Gastroesophageal sphincter (tissue), 4 donors: ENCODE results near the gene ARFGEF3. TPM values are rescaled to one million over a fixed set of nuclear protein-coding genes. Genes with fewer than 3 reads are reported as not detected.

Experiments
- ATAC-seq: fragments of 150-250 bp; one replicate; pipeline ENCODE4 v1.9.1; 2016; ENCODE audit warnings: mild to moderate bottlenecking, moderate library complexity
- H3K27ac ChIP-seq, 4 donors: fragments of 200-600 bp; sonication (generic) in 3 of 4; 1 replicate in 3 of 4; 2 replicates in 1 of 4; pipeline ENCODE4 v1.5.1; 2016 to 2019
- H3K27me3 ChIP-seq: fragments of 200-600 bp; sonication (generic); one replicate; pipeline ENCODE4 v1.5.1; 2019
- H3K36me3 ChIP-seq, 2 donors: fragments of 200-600 bp; sonication (generic); one replicate each; pipeline ENCODE4 v1.5.1; 2019; ENCODE audit warnings: control low read depth in 1 of 2
- H3K4me1 ChIP-seq, 3 donors: fragments of 200-600 bp; sonication (generic); 1 replicate in 2 of 3; 2 replicates in 1 of 3; pipeline ENCODE4 v1.5.1; 2016 to 2019; ENCODE audit warnings: control low read depth in 2 of 3
- H3K4me3 ChIP-seq, 2 donors: fragments of 200-600 bp; sonication (generic); one replicate each; pipeline ENCODE4 v1.5.1; 2019; ENCODE audit warnings: mild to moderate bottlenecking in 1 of 2, moderate library complexity in 1 of 2
- H3K9me3 ChIP-seq, 3 donors: fragments of 200-600 bp; sonication (generic); one replicate each; pipeline ENCODE4 v1.5.1; 2017 to 2019; ENCODE audit warnings: control low read depth in 2 of 3
- EP300 ChIP-seq: sonication (generic); formaldehyde crosslinking; IDR thresholded peaks from one replicate; pipeline ENCODE4 v1.6.1; 2017; ENCODE audit warnings: antibody characterized with exemption, mild to moderate bottlenecking
- POLR2A ChIP-seq, 2 donors: fragments of 450-650 bp; IDR thresholded peaks; one replicate each; pipeline ENCODE4 v1.6.1; 2017; ENCODE audit warnings: antibody characterized with exemption in 2 of 2, mild to moderate bottlenecking in 2 of 2, moderate library complexity in 1 of 2
- POLR2AphosphoS5 ChIP-seq: sonication (generic); formaldehyde crosslinking; IDR thresholded peaks from one replicate; pipeline ENCODE4 v1.6.1; 2017; ENCODE audit warnings: antibody characterized with exemption
- WGBS, 2 donors: methylation state at CpG; one replicate each; pipeline ENCODE4 v1.1.5; 2018; ENCODE audit warnings: low coverage in 1 of 2; 5-methylcytosine and 5-hydroxymethylcytosine counted together
- total RNA-seq, 4 donors: library from RNA; depleted of rRNA; stranded (reverse); fragments of >200 nt; gene quantifications; one replicate each; pipeline ENCODE4 v1.1.0, GENCODE V29; 2016
- TF ChIP-seq, protein P1 (sequence below), 4 experiments: fragments of 200-600 bp in 2 of 4; fragments of 450-650 bp in 2 of 4; sonication (generic) in 1 of 4; IDR thresholded peaks; one replicate each; pipeline ENCODE4 v1.5.1; 2017 to 2019; ENCODE audit warnings: antibody characterized with exemption in 4 of 4, mild to moderate bottlenecking in 2 of 4, moderate library complexity in 2 of 4

Gene ARFGEF3
- total RNA-seq, 4 donors from 2014 or later: 0.47 to 4.2 (median 1.8) TPM

DNA sequence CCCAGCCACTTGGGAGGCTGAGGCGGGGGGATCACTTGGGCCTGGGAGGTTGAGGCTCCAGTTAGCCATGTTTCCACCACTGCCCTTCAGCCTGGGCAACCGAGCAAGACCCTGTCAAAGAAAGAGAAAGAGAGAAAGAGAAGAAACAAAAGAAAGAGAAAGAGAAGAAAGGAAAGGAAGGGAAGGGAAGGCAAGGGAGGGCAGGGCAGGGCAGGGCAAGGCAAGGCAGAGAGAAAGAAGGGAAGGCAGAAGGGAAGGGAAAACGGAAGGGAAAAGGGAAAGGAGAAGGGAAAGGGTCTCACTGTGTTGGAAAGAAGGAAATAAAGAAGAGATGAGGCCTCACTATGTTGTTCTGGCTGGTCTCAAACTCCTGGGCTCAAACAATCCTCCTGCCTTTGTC is 104.4 kb downstream of the ARFGEF3 start:
- TF ChIP-seq POLR2AphosphoS5 (no peak), POLR2A (IDR thresholded peaks at IDR 0.05) (no peak), EP300 (no peak)
- TF ChIP-seq, protein P1, sequence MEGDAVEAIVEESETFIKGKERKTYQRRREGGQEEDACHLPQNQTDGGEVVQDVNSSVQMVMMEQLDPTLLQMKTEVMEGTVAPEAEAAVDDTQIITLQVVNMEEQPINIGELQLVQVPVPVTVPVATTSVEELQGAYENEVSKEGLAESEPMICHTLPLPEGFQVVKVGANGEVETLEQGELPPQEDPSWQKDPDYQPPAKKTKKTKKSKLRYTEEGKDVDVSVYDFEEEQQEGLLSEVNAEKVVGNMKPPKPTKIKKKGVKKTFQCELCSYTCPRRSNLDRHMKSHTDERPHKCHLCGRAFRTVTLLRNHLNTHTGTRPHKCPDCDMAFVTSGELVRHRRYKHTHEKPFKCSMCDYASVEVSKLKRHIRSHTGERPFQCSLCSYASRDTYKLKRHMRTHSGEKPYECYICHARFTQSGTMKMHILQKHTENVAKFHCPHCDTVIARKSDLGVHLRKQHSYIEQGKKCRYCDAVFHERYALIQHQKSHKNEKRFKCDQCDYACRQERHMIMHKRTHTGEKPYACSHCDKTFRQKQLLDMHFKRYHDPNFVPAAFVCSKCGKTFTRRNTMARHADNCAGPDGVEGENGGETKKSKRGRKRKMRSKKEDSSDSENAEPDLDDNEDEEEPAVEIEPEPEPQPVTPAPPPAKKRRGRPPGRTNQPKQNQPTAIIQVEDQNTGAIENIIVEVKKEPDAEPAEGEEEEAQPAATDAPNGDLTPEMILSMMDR (IDR thresholded peaks at IDR 0.05): no peak
- no peak overlapping the region for H3K27ac ChIP-seq
- no peak for ATAC-seq
- H3K4me3 ChIP-seq: no peak overlapping the region
- WGBS, 2 donors: 88 to 89% methylated on average over 1 to 3 of the region's 3 CpGs
- H3K9me3 ChIP-seq: no peaks in the 10 kb centered on the region
- H3K36me3 ChIP-seq: no peaks in the 10 kb centered on the region
- H3K27me3 ChIP-seq: no peaks in the 10 kb centered on the region
- H3K4me1 ChIP-seq: no peaks in the 10 kb centered on the region

DNA sequence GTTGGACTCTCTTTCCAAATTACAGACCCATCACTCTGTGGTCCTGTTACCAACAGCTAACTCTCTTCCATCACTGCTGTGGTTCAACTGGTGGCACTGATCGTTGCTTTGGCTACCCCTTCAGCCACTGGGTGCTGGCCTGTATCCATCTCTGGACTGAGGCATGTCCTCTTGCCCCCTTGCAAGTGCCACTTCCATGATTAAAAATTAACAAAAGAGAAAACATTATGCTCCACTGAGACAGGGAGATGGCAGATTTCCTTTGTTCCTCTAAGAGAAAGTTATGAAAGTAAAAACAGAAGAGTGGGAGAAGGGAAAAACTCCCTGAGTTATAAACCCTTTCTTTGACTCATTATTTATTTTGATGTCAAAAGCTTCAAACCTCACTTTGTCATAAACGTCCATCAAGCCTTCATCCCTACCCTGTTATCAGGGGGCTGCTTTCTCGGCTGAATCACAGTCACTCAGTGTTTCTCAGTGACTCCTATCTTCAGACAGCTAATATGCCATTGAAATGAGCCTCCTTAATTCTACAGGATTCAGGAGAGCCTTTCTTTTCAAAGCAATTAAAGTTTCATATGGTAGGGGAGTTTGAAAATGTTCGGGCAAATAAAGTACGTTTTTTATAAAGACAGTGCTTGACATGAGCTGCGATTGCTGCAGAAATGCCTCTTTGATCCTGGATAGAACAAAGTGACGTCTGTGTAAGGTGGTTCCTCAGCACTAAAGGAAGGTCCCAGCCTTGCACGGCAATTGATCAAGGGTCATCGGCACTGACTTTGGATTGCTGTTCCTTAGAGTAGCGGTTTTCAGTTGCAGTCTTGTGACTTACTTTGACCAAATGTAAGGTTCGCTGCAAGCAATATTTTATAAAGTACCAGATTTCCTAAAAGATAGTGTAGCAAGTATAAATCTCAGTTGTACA is 106.5 kb downstream of the ARFGEF3 start:
- Histone ChIP-seq H3K9me3 (no peaks in the 10 kb centered on the region), H3K27me3 (no peaks in the 10 kb centered on the region), H3K27ac (no peak overlapping the region), H3K36me3 (no peaks in the 10 kb centered on the region), H3K4me3 (no peak overlapping the region), H3K4me1 (no peaks in the 10 kb centered on the region)
- no peak for ATAC-seq
- WGBS, 2 donors: 74 to 76% methylated on average over 9 to 11 of the region's 11 CpGs
- no peak for TF ChIP-seq POLR2AphosphoS5

DNA sequence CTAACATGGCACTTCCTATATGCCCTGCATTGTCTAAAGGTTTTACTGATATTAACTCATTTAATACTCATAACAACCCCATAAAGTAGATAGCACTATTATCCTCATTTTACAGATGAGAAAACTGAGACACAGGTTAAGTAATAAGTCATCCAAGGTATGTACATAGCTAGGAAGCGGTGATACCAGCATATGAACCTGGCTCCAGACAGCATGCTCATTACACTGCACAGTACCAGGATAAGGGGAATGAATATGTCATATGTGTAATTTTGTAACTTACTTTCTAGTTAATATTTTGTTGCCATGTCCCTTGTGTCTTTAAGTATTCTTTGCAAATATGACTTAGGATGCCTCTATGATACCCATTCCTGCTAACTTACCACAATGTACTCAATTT is 109.7 kb downstream of the ARFGEF3 start:
- WGBS, 2 donors: 100% methylated on average over 1 of the region's 1 CpG
- no peak for ATAC-seq
- Histone ChIP-seq H3K4me3 (no peak overlapping the region), H3K9me3 (no peaks in the 10 kb centered on the region), H3K27me3 (no peaks in the 10 kb centered on the region), H3K27ac (no peak overlapping the region), H3K4me1 (no peaks in the 10 kb centered on the region), H3K36me3 (no peaks in the 10 kb centered on the region)
- TF ChIP-seq POLR2AphosphoS5: no peak
- TF ChIP-seq, protein P1 (IDR thresholded peaks at IDR 0.05): no peak
- no peak for TF ChIP-seq EP300
- no peak for TF ChIP-seq POLR2A (IDR thresholded peaks at IDR 0.05)

DNA sequence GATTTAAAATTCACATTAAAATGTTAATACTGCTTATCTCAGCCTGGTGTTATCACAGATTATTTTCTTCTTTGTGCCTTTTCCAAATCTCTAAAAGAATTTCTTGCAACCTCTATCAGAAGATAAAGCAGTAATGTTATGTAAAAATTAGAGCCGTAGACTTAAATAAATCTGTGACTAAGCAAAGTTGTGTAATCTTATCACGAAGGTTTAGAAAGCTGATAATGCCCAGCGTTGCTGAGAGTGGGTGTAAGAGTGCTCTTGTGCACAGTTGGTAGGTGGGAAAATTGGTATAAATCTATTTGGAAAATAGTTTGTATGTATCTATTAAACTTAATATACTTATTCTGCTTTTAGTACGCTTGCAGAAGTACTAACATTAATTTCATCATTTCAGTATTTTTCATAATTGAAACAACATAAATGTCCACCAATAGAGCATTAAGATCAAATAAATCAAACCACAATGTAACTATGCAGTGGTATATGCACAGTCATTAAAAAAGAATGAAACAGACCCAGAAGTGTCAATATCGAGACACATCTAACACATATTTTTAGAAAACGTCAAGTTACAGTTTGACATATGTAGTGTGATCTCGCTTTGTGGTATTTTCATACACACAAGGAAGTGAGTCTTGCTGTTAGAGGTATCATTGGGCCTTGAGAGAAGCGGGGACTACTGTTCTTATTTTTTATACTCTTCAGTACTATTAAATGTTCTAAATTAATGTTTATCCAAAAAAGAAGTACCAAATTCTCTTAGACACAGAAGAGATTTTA is 111.0 kb downstream of the ARFGEF3 start:
- ATAC-seq: no peak
- 75 to 82% methylated on average over 8 of the region's 8 CpGs for WGBS, 2 donors

DNA sequence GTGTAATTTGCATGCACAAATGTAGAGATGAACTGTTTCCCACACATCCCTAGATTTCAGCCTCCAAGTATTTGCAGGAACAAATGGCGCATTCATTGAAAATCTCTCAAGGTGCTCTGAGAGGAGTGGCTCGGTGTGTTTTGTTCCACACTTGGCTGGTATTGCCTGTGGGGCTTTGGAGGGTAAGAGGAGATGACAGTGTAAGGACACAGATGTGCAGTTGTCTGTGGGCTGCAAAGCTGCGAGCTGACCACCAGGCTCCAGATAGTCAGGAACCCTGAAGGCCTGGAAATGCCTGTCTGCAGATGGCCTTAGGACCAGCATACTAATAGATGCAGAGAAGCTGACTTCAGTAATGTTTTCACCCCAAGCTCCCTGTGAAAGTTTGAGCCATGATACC is 114.2 kb downstream of the ARFGEF3 start:
- Histone ChIP-seq H3K27me3 (no peaks in the 10 kb centered on the region), H3K4me1 (no peaks in the 10 kb centered on the region), H3K36me3 (no peaks in the 10 kb centered on the region), H3K9me3 (no peaks in the 10 kb centered on the region), H3K27ac (no peak overlapping the region), H3K4me3 (no peak overlapping the region)
- ATAC-seq: no peak
- TF ChIP-seq, protein P1 (IDR thresholded peaks at IDR 0.05): no peak
- 90 to 95% methylated on average over 2 to 3 of the region's 3 CpGs for WGBS, 2 donors

More for the DNA sequence above, 111.0 kb downstream of the ARFGEF3 start:
- TF ChIP-seq, protein P1 (IDR thresholded peaks at IDR 0.05): no peak
- TF ChIP-seq POLR2A (IDR thresholded peaks at IDR 0.05) (no peak), POLR2AphosphoS5 (no peak), EP300 (no peak)
- no peak overlapping the region for H3K27ac ChIP-seq
- H3K9me3 ChIP-seq: no peaks in the 10 kb centered on the region
- H3K4me1 ChIP-seq: no peaks in the 10 kb centered on the region
- no peaks in the 10 kb centered on the region for H3K27me3 ChIP-seq
- no peaks in the 10 kb centered on the region for H3K36me3 ChIP-seq
- H3K4me3 ChIP-seq: no peak overlapping the region
